Left hindlimb (tissue), 1 donor: Measurements from ENCODE around the gene STARD10.
"Not testable (repeated sequence)": the region's sequence is repeated elsewhere in the genome, so short reads cannot be mapped to it uniquely, and the experiment has no call there.

Experiments used
- DNase-seq: peaks from one replicate; pipeline ENCODE4 v3.0.0-alpha.2; 2018

Gene STARD10

GRCh38 chr11:72793425-72794367, at the start of gene STARD10:
Gene STARD10, minus strand, starts transcription at chr11:72794047. Its CDS starts 12,866 bp downstream, at chr11:72781181.
- DNase-seq: peak; percentile 97

- no peak for DNase-seq
Observed at GRCh38 chr11:72842653-72843330, 48.9 kb upstream of the STARD10 start.

- DNase-seq: no peak
Observed at GRCh38 chr11:72842126-72842525, 48.3 kb upstream of the STARD10 start.

GRCh38 chr11:72841397-72841796, 47.5 kb upstream of the STARD10 start:
- no peak for DNase-seq

GRCh38 chr11:72840780-72841179, 46.9 kb upstream of the STARD10 start:
- DNase-seq: no peak

GRCh38 chr11:72838691-72839305, 45.0 kb upstream of the STARD10 start:
- no peak for DNase-seq

- peak; percentile 78 for DNase-seq
Observed at GRCh38 chr11:72836111-72836510, 42.3 kb upstream of the STARD10 start.

- no peak for DNase-seq
Observed at GRCh38 chr11:72834905-72835304, 41.1 kb upstream of the STARD10 start.

GRCh38 chr11:72833811-72834493, 40.1 kb upstream of the STARD10 start:
- DNase-seq: no peak

GRCh38 chr11:72833083-72833733, 39.4 kb upstream of the STARD10 start:
- no peak for DNase-seq

GRCh38 chr11:72832301-72833082, 38.6 kb upstream of the STARD10 start:
- no peak for DNase-seq

- DNase-seq: peak; percentile 85
Observed at GRCh38 chr11:72831521-72832300, 37.9 kb upstream of the STARD10 start.

GRCh38 chr11:72829884-72830533, 36.2 kb upstream of the STARD10 start:
- no peak for DNase-seq

- no peak for DNase-seq
Observed at GRCh38 chr11:72829178-72829577, 35.3 kb upstream of the STARD10 start.

GRCh38 chr11:72828692-72829101, 34.9 kb upstream of the STARD10 start:
- DNase-seq: no peak

GRCh38 chr11:72828081-72828567, 34.3 kb upstream of the STARD10 start:
- DNase-seq: no peak

- DNase-seq: not testable (repeated sequence)
Observed at GRCh38 chr11:72827656-72828055, 33.8 kb upstream of the STARD10 start.

GRCh38 chr11:72826942-72827480, 33.2 kb upstream of the STARD10 start:
- no peak for DNase-seq

- no peak for DNase-seq
Observed at GRCh38 chr11:72826191-72826941, 32.5 kb upstream of the STARD10 start.
